Fibroblast of lung (primary cell): Measurements from ENCODE around the gene IP6K2. TPM values are rescaled to one million over a fixed set of nuclear protein-coding genes. Genes with fewer than 3 reads are reported as not detected.

Source experiments
- DNase-seq, 2 donors: peaks; one replicate each; pipeline versions ENCODE4 v3.0.0 to v3.0.0-alpha.2; 2010; ENCODE audit warnings: low read depth in 2 of 2
- H2AFZ ChIP-seq: 2 replicates; pipeline ENCODE4 v1.5.1; 2012; ENCODE audit warnings: low read length, control low read depth, inconsistent platforms
- H3K27ac ChIP-seq: 2 replicates; pipeline ENCODE4 v1.5.1; 2011; ENCODE audit warnings: low read length, control low read depth; ENCODE audit not compliant: insufficient read depth
- H3K27me3 ChIP-seq: 2 replicates; pipeline ENCODE4 v1.5.1; 2011; ENCODE audit warnings: mild to moderate bottlenecking, low read length; ENCODE audit not compliant: control insufficient read depth, insufficient read depth
- H3K36me3 ChIP-seq: 2 replicates; pipeline ENCODE4 v1.5.1; 2011; ENCODE audit warnings: low read length; ENCODE audit not compliant: control insufficient read depth, insufficient read depth
- H3K4me1 ChIP-seq: 2 replicates; pipeline ENCODE4 v1.5.1; 2011; ENCODE audit warnings: low read length; ENCODE audit not compliant: control insufficient read depth, insufficient read depth; ENCODE audit errors: extremely low read depth
- H3K4me2 ChIP-seq: 2 replicates; pipeline ENCODE4 v1.5.1; 2011; ENCODE audit warnings: low read length, control low read depth; ENCODE audit not compliant: insufficient read depth; ENCODE audit errors: extremely low read depth
- H3K4me3 ChIP-seq, 4 experiments: fragments of 200-600 bp in 1 of 4; sonication (generic) in 1 of 4; replicated peaks in 1 of 4; 2 replicates each; pipeline ENCODE4 v1.5.1; 2011 to 2016; ENCODE audit warnings: low read length in 4 of 4, low read depth in 3 of 4, mild to moderate bottlenecking in 3 of 4, control low read depth in 2 of 4, inconsistent platforms in 1 of 4, mixed read lengths in 1 of 4; ENCODE audit not compliant: insufficient read depth in 1 of 4; ENCODE audit errors: control extremely low read depth in 1 of 4
- H3K79me2 ChIP-seq: 2 replicates; pipeline ENCODE4 v1.5.1; 2012; ENCODE audit warnings: mild to moderate bottlenecking, low read length, inconsistent platforms; ENCODE audit not compliant: control insufficient read depth, insufficient read depth
- H3K9ac ChIP-seq: 2 replicates; pipeline ENCODE4 v1.5.1; 2011; ENCODE audit warnings: mild to moderate bottlenecking, low read length, control low read depth; ENCODE audit not compliant: insufficient read depth
- H3K9me3 ChIP-seq: 2 replicates; pipeline ENCODE4 v1.5.1; 2012; ENCODE audit warnings: low read depth, low read length; ENCODE audit not compliant: control insufficient read depth, insufficient read depth
- H4K20me1 ChIP-seq: 2 replicates; pipeline ENCODE4 v1.5.1; 2011; ENCODE audit warnings: low read length; ENCODE audit not compliant: control insufficient read depth, insufficient read depth; ENCODE audit errors: extremely low read depth
- EZH2 ChIP-seq: IDR thresholded peaks from 2 replicates; pipeline ENCODE4 v1.5.1; 2012; ENCODE audit warnings: low read length, control low read depth, mild to moderate bottlenecking; ENCODE audit errors: missing control alignments
- polyA plus RNA-seq, 2 donors: library from polyadenylated mRNA; depleted of rRNA in 1 of 2; stranded (reverse) in 1 of 2; unstranded in 1 of 2; fragments of >200 nt; gene quantifications; 2 replicates each; pipeline ENCODE4 v1.2.1, GENCODE V29; 2011 to 2012; ENCODE audit warnings: missing spikeins in 1 of 2
- total RNA-seq: library from RNA; depleted of rRNA; stranded (reverse); fragments of >200 nt; gene quantifications from 2 replicates; pipeline ENCODE4 v1.2.1, GENCODE V29; 2014
- TF ChIP-seq, protein P1 (sequence below), 2 donors: IDR thresholded peaks in 1 of 2; conservative IDR thresholded peaks in 1 of 2; 1 replicate in 1 of 2; 2 replicates in 1 of 2; pipeline ENCODE4 v1.5.1; 2011 to 2012; ENCODE audit warnings: low read length in 2 of 2, control low read depth in 1 of 2, inconsistent platforms in 1 of 2, low read depth in 1 of 2, mild to moderate bottlenecking in 1 of 2

IP6K2 gene
- total and polyA plus RNA-seq, 2 donors (not counting 1 experiment from before 2014, with no cell fraction given) = 53.5 to 58.9 TPM

GRCh38 chr3:48715174-48715800 is 1.7 kb downstream of the IP6K2 start:
- Histone ChIP-seq H3K4me2 (peak overlapping the region; percentile 72), H3K36me3 (peaks cover 1% of the 10 kb centered on the region), H3K4me1 (no peaks in the 10 kb centered on the region), H2AFZ (no peak overlapping the region), H3K9ac (no peak overlapping the region), H3K27me3 (no peaks in the 10 kb centered on the region), H3K27ac (no peak overlapping the region), H3K9me3 (no peaks in the 10 kb centered on the region), H3K79me2 (peaks cover 64% of the 10 kb centered on the region), H3K4me3 (peak overlapping the region; percentile 66 to 100 (median 80)), H4K20me1 (no peaks in the 10 kb centered on the region)
- TF ChIP-seq EZH2 = no peak
- TF ChIP-seq, protein P1, sequence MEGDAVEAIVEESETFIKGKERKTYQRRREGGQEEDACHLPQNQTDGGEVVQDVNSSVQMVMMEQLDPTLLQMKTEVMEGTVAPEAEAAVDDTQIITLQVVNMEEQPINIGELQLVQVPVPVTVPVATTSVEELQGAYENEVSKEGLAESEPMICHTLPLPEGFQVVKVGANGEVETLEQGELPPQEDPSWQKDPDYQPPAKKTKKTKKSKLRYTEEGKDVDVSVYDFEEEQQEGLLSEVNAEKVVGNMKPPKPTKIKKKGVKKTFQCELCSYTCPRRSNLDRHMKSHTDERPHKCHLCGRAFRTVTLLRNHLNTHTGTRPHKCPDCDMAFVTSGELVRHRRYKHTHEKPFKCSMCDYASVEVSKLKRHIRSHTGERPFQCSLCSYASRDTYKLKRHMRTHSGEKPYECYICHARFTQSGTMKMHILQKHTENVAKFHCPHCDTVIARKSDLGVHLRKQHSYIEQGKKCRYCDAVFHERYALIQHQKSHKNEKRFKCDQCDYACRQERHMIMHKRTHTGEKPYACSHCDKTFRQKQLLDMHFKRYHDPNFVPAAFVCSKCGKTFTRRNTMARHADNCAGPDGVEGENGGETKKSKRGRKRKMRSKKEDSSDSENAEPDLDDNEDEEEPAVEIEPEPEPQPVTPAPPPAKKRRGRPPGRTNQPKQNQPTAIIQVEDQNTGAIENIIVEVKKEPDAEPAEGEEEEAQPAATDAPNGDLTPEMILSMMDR (conservative IDR thresholded peaks at IDR 0.05 in 1 of 2, IDR thresholded peaks at IDR 0.05 in 1 of 2; ENCODE audit: low read depth in 1 of 2, low read length in 2 of 2) = no peak
- peak in 1 of 2 donors; percentile 69 for DNase-seq

GRCh38 chr3:48711727-48712126 is 5.3 kb downstream of the IP6K2 start:
- Histone ChIP-seq H3K9me3 (no peaks in the 10 kb centered on the region), H3K4me1 (peaks cover 8% of the 10 kb centered on the region), H3K27me3 (no peaks in the 10 kb centered on the region), H3K9ac (no peak overlapping the region), H3K27ac (no peak overlapping the region), H4K20me1 (peaks cover 3% of the 10 kb centered on the region), H3K36me3 (peaks cover 7% of the 10 kb centered on the region), H2AFZ (no peak overlapping the region), H3K4me3 (no peak overlapping the region), H3K4me2 (no peak overlapping the region), H3K79me2 (peaks cover 92% of the 10 kb centered on the region)
- no peak for TF ChIP-seq EZH2
- TF ChIP-seq, protein P1 (conservative IDR thresholded peaks at IDR 0.05 in 1 of 2, IDR thresholded peaks at IDR 0.05 in 1 of 2; ENCODE audit: low read depth in 1 of 2, low read length in 2 of 2) = no peak
- no peak for DNase-seq

- H2AFZ ChIP-seq = no peak overlapping the region
- peak overlapping the region; percentile 49 for H3K4me2 ChIP-seq
- H3K79me2 ChIP-seq = peaks cover 88% of the 10 kb centered on the region
- H4K20me1 ChIP-seq = peaks cover 3% of the 10 kb centered on the region
- TF ChIP-seq, protein P1 (conservative IDR thresholded peaks at IDR 0.05 in 1 of 2, IDR thresholded peaks at IDR 0.05 in 1 of 2; ENCODE audit: low read depth in 1 of 2, low read length in 2 of 2) = no peak
- TF ChIP-seq EZH2 = no peak
- peaks cover 9% of the 10 kb centered on the region for H3K36me3 ChIP-seq
- H3K9me3 ChIP-seq = no peaks in the 10 kb centered on the region
- peak overlapping the region; percentile 58 for H3K27ac ChIP-seq
- no peaks in the 10 kb centered on the region for H3K27me3 ChIP-seq
- no peak overlapping the region for H3K4me3 ChIP-seq
- DNase-seq = peak in 1 of 2 donors; percentile 48
- peaks cover 8% of the 10 kb centered on the region for H3K4me1 ChIP-seq
- no peak overlapping the region for H3K9ac ChIP-seq
Observed at GRCh38 chr3:48709051-48709461, 8.0 kb downstream of the IP6K2 start.
